ENCODE measurements around the gene PRICKLE3. TPM values are rescaled to one million over a fixed set of nuclear protein-coding genes. Genes with fewer than 3 reads are reported as not detected.

PRICKLE3 gene
- total RNA-seq, 1 donor from 2014 or later = 14.2 TPM

Other genes starting within 250 kb of the PRICKLE3 start
- 56.1 and 62.5 TPM in 2 replicates for gene OTUD5, start 228.8 kb downstream of the PRICKLE3 start, total RNA-seq
- gene KCND1, start 214.5 kb downstream of the PRICKLE3 start, total RNA-seq = 5.2 and 5.6 TPM in 2 replicates
- gene GRIPAP1, start 184.1 kb downstream of the PRICKLE3 start, total RNA-seq = 41.7 and 43.4 TPM in 2 replicates
- 46.5 and 53.4 TPM in 2 replicates for gene TFE3, start 143.0 kb downstream of the PRICKLE3 start, total RNA-seq
- gene CCDC120, start 127.4 kb downstream of the PRICKLE3 start, total RNA-seq = 6.3 and 8.2 TPM in 2 replicates
- gene PRAF2, start 112.4 kb downstream of the PRICKLE3 start, total RNA-seq = 44.4 and 52.8 TPM in 2 replicates
- 54.9 TPM in 2 replicates for gene WDR45, start 106.5 kb downstream of the PRICKLE3 start, total RNA-seq
- gene GPKOW, start 62.6 kb downstream of the PRICKLE3 start, total RNA-seq = 15.6 and 16.9 TPM in 2 replicates
- gene MAGIX, start 23.6 kb downstream of the PRICKLE3 start, total RNA-seq = 0.96 and 1.2 TPM in 2 replicates
- 109 TPM in 2 replicates for gene PLP2, start 14.5 kb downstream of the PRICKLE3 start, total RNA-seq
- gene SYP, start 13.8 kb upstream of the PRICKLE3 start, total RNA-seq = 1.6 and 1.9 TPM in 2 replicates
- not detected in 2 replicates for gene CACNA1F, start 47.0 kb upstream of the PRICKLE3 start, total RNA-seq
- gene CCDC22, start 49.1 kb upstream of the PRICKLE3 start, total RNA-seq = 11.7 and 12.3 TPM in 2 replicates
- 0.09 and 0.12 TPM in 2 replicates for gene FOXP3, start 78.3 kb upstream of the PRICKLE3 start, total RNA-seq
- 5.6 and 6.6 TPM in 2 replicates for gene PPP1R3F, start 83.4 kb upstream of the PRICKLE3 start, total RNA-seq
- not detected in 2 replicates for gene GAGE10, start 117.3 kb upstream of the PRICKLE3 start, total RNA-seq
- gene GAGE12J, start 135.7 kb upstream of the PRICKLE3 start, total RNA-seq = not detected in 2 replicates
- not detected in 2 replicates for gene GAGE13, start 145.2 kb upstream of the PRICKLE3 start, total RNA-seq